Kidney epithelial cell (primary cell): Measurements from ENCODE around the gene CNN3. TPM values are rescaled to one million over a fixed set of nuclear protein-coding genes. Genes with fewer than 3 reads are reported as not detected.

Experiments used
- DNase-seq: peaks from one replicate; pipeline ENCODE4 v3.0.0-alpha.2; 2010; ENCODE audit warnings: low read depth
- H3K27me3 ChIP-seq: 2 replicates; pipeline ENCODE4 v1.6.0; 2011; ENCODE audit warnings: low read length; ENCODE audit not compliant: control insufficient read depth, insufficient read depth
- H3K36me3 ChIP-seq: 2 replicates; pipeline ENCODE4 v1.5.1; 2011; ENCODE audit warnings: low read length; ENCODE audit not compliant: control insufficient read depth, insufficient read depth
- H3K4me3 ChIP-seq: 2 replicates; pipeline ENCODE4 v1.5.1; 2011; ENCODE audit warnings: low read depth, mild to moderate bottlenecking, control low read depth, low read length
- total RNA-seq: library from RNA; depleted of rRNA; stranded (reverse); fragments of >200 nt; gene quantifications from 2 replicates; pipeline ENCODE4 v1.2.3, GENCODE V29; 2015
- TF ChIP-seq, protein P1 (sequence below): IDR thresholded peaks from 2 replicates; pipeline ENCODE4 v1.5.1; 2011; ENCODE audit warnings: mild to moderate bottlenecking, moderate library complexity, low read length, control low read depth, inconsistent platforms; ENCODE audit not compliant: insufficient read depth, poor library complexity, severe bottlenecking

CNN3 gene
- total RNA-seq, 1 donor from 2014 or later, result 223 TPM

DNA sequence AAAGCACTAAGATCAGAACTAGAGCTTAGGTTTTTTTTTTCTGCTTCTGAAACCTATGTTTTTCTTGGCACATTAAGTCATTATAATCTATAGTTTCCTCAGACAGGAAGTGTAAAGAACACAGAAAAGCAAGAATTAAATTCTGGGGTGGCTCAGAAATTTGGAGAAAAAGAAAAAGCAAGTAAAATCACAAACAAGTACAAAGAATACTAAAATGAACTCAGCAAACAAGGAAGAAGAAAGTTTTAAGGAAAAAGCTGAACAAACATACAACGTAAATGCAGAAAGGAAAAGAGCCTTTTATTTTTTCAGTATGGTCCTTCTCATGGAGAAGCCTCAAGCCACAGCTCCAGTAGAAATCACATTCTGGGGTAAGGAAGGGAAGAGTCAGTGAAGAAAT lies 8.6 kb upstream of the CNN3 start:
- H3K27me3 ChIP-seq, result no peaks in the 10 kb centered on the region
- no peak overlapping the region for H3K4me3 ChIP-seq
- peaks cover 1% of the 10 kb centered on the region for H3K36me3 ChIP-seq
- no peak for DNase-seq
- TF ChIP-seq, protein P1, sequence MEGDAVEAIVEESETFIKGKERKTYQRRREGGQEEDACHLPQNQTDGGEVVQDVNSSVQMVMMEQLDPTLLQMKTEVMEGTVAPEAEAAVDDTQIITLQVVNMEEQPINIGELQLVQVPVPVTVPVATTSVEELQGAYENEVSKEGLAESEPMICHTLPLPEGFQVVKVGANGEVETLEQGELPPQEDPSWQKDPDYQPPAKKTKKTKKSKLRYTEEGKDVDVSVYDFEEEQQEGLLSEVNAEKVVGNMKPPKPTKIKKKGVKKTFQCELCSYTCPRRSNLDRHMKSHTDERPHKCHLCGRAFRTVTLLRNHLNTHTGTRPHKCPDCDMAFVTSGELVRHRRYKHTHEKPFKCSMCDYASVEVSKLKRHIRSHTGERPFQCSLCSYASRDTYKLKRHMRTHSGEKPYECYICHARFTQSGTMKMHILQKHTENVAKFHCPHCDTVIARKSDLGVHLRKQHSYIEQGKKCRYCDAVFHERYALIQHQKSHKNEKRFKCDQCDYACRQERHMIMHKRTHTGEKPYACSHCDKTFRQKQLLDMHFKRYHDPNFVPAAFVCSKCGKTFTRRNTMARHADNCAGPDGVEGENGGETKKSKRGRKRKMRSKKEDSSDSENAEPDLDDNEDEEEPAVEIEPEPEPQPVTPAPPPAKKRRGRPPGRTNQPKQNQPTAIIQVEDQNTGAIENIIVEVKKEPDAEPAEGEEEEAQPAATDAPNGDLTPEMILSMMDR, result no peak

GRCh38 chr1:94935034-94935433 lies 8.1 kb upstream of the CNN3 start:
- DNase-seq, result no peak
- H3K27me3 ChIP-seq, result no peaks in the 10 kb centered on the region
- no peak overlapping the region for H3K4me3 ChIP-seq
- peaks cover 1% of the 10 kb centered on the region for H3K36me3 ChIP-seq
- TF ChIP-seq, protein P1, result no peak

DNA sequence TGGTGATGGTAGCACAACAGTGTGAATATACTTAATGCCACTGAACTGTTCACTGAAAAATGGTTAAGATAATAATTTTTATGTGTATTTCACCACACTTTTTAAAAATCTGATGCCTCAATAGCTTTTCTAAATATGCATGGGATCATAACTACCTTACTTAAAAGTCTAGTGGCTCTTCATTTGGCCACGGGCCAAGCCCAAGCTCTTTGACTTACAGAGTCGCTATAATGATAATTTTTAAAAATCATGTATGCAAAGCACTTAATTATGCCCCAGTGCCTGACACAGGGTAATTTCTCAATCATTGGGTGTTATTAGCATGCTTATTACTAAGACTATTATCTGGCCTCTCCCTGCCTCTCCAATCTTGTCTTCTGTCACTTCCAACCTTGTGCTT lies 7.6 kb upstream of the CNN3 start:
- no peak for DNase-seq
- TF ChIP-seq, protein P1, result no peak
- H3K4me3 ChIP-seq, result no peak overlapping the region
- peaks cover 1% of the 10 kb centered on the region for H3K36me3 ChIP-seq
- H3K27me3 ChIP-seq, result no peaks in the 10 kb centered on the region

DNA sequence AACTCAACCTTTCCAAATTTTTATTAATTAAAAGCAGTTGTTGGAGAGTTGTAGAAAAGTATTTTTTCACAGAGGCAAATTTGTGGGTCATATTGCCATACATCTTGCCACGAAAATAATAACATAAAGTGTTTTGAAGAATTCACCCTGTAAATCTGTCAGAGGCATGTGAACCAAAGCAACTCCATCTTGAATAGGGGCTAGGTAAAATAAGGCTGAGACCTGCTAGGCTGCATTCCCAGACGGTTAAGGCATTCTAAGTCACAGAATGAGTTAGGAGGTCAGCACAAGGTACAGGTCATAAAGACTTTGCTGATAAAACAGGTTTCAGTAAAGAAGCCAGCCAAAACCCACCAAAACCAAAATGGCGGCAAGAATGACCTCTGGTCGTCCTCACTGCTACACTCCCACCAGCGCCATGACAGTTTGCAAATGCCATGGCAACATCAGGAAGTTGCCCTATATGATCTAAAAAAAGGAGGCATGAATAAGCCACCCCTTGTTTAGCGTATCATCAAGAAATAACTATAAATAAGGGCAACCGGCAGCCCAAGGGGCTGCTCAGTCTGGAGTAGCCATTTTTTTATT lies 4.4 kb upstream of the CNN3 start:
- H3K27me3 ChIP-seq, result no peaks in the 10 kb centered on the region
- TF ChIP-seq, protein P1, result no peak
- no peak for DNase-seq

DNA sequence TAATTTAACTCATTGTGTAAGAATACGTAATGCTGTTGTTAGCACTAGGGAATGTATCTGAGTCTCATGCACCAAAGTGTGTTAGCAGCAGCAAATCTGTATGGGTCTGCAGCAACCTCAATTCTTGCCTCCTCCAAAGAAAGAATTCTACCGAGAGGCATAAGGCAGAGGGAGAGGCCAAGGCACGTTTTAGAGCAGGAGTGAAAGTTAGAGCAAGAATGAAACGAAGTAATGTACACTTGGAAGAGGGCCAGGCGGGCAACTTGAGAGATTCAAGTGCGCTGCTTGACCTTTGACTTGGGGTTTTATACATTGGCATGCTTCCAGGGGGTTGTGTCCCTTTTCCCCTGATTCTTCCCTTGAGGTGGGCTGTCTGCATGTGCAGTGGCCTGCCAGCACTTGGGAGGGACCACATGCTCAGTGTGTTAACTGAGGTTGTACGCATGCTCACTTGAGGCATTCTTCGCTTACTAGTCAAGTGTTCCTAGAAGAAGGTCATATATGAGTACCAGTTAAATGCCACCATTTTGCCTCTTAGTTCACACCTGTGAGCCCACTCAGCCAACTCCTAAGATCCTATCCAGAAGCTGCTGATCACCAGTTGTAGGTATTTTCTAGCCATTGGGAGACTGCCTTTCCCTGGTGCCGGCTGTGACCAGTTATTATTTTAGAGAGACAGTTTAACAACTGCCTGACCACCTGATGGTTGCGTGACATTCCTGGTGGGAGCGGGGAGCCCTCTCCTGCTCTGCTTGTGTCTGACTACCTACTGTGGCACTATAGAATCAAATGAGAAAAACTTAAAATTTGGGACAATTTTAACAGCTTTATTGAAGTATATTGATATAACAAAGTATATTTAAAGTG lies 2.7 kb upstream of the CNN3 start:
- TF ChIP-seq, protein P1, result no peak
- Histone ChIP-seq H3K4me3 (no peak overlapping the region), H3K36me3 (peaks cover 1% of the 10 kb centered on the region), H3K27me3 (no peaks in the 10 kb centered on the region)
- no peak for DNase-seq

More for the DNA sequence above, 4.4 kb upstream of the CNN3 start:
- Histone ChIP-seq H3K36me3 (peaks cover 1% of the 10 kb centered on the region), H3K4me3 (no peak overlapping the region)
